Osteoblast (primary cell): ENCODE measurements around the gene AK8. TPM values are rescaled to one million over a fixed set of nuclear protein-coding genes. Genes with fewer than 3 reads are reported as not detected.

Experiments used
- DNase-seq: peaks from one replicate; pipeline ENCODE4 v3.0.0; 2011; ENCODE audit warnings: low spot score, mixed read lengths; ENCODE audit not compliant: insufficient read length; ENCODE audit errors: missing footprints
- H2AFZ ChIP-seq: 2 replicates; pipeline ENCODE4 v1.6.0; 2011; ENCODE audit warnings: mild to moderate bottlenecking, low read length
- H3K27ac ChIP-seq: 2 replicates; pipeline ENCODE4 v1.5.1; 2011; ENCODE audit warnings: mild to moderate bottlenecking, low read depth, low read length, moderate library complexity
- H3K27me3 ChIP-seq: 2 replicates; pipeline ENCODE4 v1.6.0; 2012; ENCODE audit warnings: mild to moderate bottlenecking, control low read depth, inconsistent platforms, low read length, moderate library complexity; ENCODE audit not compliant: insufficient read depth
- H3K36me3 ChIP-seq: 2 replicates; pipeline ENCODE4 v1.5.1; 2011; ENCODE audit warnings: mild to moderate bottlenecking, low read length, control low read depth, moderate library complexity; ENCODE audit not compliant: insufficient read depth
- H3K4me1 ChIP-seq: 2 replicates; pipeline ENCODE4 v1.5.1; 2011; ENCODE audit warnings: mild to moderate bottlenecking, low read length, control low read depth, moderate library complexity; ENCODE audit not compliant: insufficient read depth
- H3K4me2 ChIP-seq: 2 replicates; pipeline ENCODE4 v1.6.0; 2011; ENCODE audit warnings: mild to moderate bottlenecking, low read length; ENCODE audit not compliant: insufficient read depth
- H3K4me3 ChIP-seq: fragments of 200-600 bp; sonication (generic); 3 replicates; pipeline ENCODE4 v1.5.1; 2012; ENCODE audit warnings: mild to moderate bottlenecking, low read length, inconsistent platforms; ENCODE audit not compliant: insufficient read depth
- H3K79me2 ChIP-seq: 2 replicates; pipeline ENCODE4 v1.6.0; 2012; ENCODE audit warnings: mild to moderate bottlenecking, low read length, control low read depth, inconsistent platforms; ENCODE audit not compliant: insufficient read depth
- H3K9me3 ChIP-seq: 2 replicates; pipeline ENCODE4 v1.5.1; 2011; ENCODE audit warnings: low read depth, low read length, control low read depth
- H4K20me1 ChIP-seq: 2 replicates; pipeline ENCODE4 v1.6.0; 2012; ENCODE audit warnings: mild to moderate bottlenecking, low read length, control low read depth; ENCODE audit not compliant: insufficient read depth
- total RNA-seq: library from RNA; depleted of rRNA; stranded (reverse); fragments of >200 nt; gene quantifications from 2 replicates; pipeline ENCODE4 v1.2.3, GENCODE V29; 2012
- TF ChIP-seq, protein P1 (sequence below): IDR thresholded peaks from 2 replicates; pipeline ENCODE4 v1.5.1; 2011; ENCODE audit warnings: mild to moderate bottlenecking, low read depth, low read length, moderate library complexity; ENCODE audit errors: extremely low read depth

Gene AK8
- total RNA-seq, 1 donor, result 1.1 TPM

DNA sequence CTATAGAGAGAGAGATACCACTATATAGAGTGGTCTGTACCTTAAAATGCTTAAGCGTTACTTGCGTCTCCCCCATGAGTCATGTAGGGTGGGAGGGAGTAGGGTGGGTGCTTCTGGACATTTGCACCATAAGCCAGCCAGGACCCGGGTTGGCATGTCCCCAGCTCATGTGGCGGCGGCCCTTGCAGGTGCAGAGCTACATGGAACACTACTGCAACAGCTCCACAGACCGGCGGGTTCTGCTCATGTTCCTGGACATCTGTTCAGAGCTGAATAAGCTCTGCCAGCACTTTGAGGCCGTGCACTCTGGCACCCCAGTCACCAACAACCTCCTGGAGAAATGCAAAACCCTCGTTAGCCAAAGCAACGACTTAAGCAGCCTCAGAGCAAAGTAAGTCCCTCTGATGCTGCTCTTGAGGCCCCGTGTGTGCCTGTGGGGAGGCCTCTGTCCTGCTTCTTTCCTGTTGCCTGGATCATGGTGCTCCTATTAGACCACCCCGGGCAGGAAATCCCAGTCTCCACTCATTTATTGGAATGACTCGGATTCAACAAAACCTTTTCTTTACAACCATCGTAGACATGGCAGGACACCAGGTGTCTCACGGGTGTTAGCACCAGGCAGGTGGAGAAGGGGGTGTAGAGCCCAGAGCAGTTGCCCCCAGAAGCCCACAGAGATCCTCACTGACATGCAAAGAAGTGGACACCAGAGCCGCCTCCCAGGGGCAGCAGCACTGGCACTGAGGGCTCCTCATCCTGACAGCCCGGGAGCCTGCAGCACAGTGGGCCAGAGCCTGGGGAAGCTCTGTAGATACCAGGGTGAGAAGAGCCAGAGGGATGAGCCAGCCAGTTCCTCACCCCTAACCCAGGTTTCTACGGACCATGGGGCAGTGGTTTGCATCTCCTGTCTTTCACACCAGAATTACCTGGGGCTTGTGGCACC is 9.4 kb upstream of the AK8 start:
- no peak overlapping the region for H3K27ac ChIP-seq
- no peaks in the 10 kb centered on the region for H4K20me1 ChIP-seq
- H3K4me2 ChIP-seq, result no peak overlapping the region
- H3K9me3 ChIP-seq, result no peaks in the 10 kb centered on the region
- no peaks in the 10 kb centered on the region for H3K4me1 ChIP-seq
- DNase-seq, result peak; percentile 6
- TF ChIP-seq, protein P1, sequence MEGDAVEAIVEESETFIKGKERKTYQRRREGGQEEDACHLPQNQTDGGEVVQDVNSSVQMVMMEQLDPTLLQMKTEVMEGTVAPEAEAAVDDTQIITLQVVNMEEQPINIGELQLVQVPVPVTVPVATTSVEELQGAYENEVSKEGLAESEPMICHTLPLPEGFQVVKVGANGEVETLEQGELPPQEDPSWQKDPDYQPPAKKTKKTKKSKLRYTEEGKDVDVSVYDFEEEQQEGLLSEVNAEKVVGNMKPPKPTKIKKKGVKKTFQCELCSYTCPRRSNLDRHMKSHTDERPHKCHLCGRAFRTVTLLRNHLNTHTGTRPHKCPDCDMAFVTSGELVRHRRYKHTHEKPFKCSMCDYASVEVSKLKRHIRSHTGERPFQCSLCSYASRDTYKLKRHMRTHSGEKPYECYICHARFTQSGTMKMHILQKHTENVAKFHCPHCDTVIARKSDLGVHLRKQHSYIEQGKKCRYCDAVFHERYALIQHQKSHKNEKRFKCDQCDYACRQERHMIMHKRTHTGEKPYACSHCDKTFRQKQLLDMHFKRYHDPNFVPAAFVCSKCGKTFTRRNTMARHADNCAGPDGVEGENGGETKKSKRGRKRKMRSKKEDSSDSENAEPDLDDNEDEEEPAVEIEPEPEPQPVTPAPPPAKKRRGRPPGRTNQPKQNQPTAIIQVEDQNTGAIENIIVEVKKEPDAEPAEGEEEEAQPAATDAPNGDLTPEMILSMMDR, result no peak
- no peaks in the 10 kb centered on the region for H3K27me3 ChIP-seq
- no peaks in the 10 kb centered on the region for H3K79me2 ChIP-seq
- no peaks in the 10 kb centered on the region for H3K36me3 ChIP-seq
- H2AFZ ChIP-seq, result no peak overlapping the region
- H3K4me3 ChIP-seq, result no peak overlapping the region

DNA sequence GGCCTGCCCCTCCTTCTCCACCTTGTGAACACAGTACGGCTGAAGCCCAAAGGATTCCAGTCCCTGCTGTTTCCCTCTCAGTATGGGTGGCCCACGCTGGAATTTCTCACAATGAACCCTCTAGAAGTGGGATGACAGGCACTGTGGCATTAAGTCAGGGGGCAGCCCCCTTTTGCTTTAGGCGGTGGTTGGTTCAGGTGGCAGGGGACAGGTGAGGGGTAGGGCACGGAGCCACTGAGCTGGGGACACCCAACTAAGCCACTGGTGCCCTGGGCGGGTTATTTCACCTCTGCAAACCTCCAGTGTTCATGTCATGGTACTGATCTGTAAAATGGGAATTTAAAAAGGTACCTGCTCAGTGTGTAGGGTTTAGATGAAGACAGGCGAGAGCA is 8.2 kb upstream of the AK8 start:
- Histone ChIP-seq H4K20me1 (no peaks in the 10 kb centered on the region), H3K79me2 (no peaks in the 10 kb centered on the region), H3K27me3 (no peaks in the 10 kb centered on the region), H2AFZ (no peak overlapping the region), H3K9me3 (no peaks in the 10 kb centered on the region), H3K36me3 (no peaks in the 10 kb centered on the region), H3K4me2 (no peak overlapping the region), H3K4me3 (no peak overlapping the region), H3K4me1 (no peaks in the 10 kb centered on the region), H3K27ac (no peak overlapping the region)
- TF ChIP-seq, protein P1, result no peak
- DNase-seq, result no peak

DNA sequence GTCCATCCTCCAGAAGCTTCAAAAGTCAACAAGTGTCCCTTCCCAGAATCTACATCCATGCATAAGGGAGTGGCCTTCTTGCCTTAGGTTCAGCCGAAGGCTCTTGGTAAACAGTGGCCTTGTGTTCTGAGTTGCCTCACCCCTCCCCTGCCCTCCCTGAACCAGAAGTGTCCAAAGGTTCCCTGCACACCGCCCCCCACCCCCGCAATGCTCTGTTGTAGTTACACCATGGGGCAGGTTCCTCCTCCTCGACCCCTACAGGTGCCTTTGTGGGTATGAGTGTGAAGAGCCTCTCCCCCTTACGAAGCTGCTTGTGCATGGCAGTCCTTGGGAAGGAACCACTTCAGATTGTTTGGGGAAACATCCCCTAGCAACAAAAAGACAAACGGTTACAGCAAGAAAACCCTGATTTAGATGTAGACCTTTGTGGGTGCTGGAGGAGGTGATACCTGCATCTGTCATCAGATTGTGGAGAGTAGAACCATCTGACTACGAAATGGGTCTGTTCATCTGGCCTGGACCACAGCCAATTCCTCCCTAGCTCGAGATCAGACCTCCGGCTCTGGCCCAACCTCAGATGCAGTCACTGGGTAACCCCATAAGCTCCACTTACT is 7.7 kb upstream of the AK8 start:
- H3K79me2 ChIP-seq, result no peaks in the 10 kb centered on the region
- H3K9me3 ChIP-seq, result no peaks in the 10 kb centered on the region
- TF ChIP-seq, protein P1, result no peak
- H3K4me2 ChIP-seq, result no peak overlapping the region
- H3K27ac ChIP-seq, result no peak overlapping the region
- no peaks in the 10 kb centered on the region for H3K36me3 ChIP-seq
- no peaks in the 10 kb centered on the region for H3K4me1 ChIP-seq
- H4K20me1 ChIP-seq, result no peaks in the 10 kb centered on the region
- no peaks in the 10 kb centered on the region for H3K27me3 ChIP-seq
- H3K4me3 ChIP-seq, result no peak overlapping the region
- H2AFZ ChIP-seq, result no peak overlapping the region
- DNase-seq, result no peak
